ENCODE measurements around the gene WRAP73. TPM values are rescaled to one million over a fixed set of nuclear protein-coding genes. Genes with fewer than 3 reads are reported as not detected.

Gene WRAP73
- total RNA-seq, 1 donor, result 10.0 TPM

DNA sequence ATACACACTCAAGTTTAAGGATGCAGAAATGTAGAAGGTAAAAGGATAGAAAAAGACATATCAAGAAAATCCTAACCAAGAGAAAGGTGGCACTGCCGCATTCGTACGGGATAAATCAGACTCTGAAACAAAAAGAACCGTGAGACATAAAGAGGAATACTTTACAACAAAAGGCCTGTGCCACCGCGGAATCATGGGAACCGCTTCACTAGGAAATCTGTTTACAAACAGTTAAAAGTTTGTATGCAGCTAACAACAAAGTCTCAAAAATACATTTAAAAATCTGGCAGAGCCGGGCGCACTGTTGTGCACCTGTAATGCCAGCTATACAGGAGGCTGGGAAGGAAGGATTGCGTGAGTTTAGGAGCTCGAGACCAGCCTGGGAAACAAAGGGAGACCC is 8.1 kb downstream of the WRAP73 start:
- TF ChIP-seq, protein P1, sequence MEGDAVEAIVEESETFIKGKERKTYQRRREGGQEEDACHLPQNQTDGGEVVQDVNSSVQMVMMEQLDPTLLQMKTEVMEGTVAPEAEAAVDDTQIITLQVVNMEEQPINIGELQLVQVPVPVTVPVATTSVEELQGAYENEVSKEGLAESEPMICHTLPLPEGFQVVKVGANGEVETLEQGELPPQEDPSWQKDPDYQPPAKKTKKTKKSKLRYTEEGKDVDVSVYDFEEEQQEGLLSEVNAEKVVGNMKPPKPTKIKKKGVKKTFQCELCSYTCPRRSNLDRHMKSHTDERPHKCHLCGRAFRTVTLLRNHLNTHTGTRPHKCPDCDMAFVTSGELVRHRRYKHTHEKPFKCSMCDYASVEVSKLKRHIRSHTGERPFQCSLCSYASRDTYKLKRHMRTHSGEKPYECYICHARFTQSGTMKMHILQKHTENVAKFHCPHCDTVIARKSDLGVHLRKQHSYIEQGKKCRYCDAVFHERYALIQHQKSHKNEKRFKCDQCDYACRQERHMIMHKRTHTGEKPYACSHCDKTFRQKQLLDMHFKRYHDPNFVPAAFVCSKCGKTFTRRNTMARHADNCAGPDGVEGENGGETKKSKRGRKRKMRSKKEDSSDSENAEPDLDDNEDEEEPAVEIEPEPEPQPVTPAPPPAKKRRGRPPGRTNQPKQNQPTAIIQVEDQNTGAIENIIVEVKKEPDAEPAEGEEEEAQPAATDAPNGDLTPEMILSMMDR (IDR thresholded peaks at IDR 0.05; ENCODE audit: insufficient read depth, low read length), result no peak
- DNase-seq (ENCODE audit: low read depth), result no peak
- H3K4me3 ChIP-seq (ENCODE audit: low read depth, low read length), result no peak overlapping the region

DNA sequence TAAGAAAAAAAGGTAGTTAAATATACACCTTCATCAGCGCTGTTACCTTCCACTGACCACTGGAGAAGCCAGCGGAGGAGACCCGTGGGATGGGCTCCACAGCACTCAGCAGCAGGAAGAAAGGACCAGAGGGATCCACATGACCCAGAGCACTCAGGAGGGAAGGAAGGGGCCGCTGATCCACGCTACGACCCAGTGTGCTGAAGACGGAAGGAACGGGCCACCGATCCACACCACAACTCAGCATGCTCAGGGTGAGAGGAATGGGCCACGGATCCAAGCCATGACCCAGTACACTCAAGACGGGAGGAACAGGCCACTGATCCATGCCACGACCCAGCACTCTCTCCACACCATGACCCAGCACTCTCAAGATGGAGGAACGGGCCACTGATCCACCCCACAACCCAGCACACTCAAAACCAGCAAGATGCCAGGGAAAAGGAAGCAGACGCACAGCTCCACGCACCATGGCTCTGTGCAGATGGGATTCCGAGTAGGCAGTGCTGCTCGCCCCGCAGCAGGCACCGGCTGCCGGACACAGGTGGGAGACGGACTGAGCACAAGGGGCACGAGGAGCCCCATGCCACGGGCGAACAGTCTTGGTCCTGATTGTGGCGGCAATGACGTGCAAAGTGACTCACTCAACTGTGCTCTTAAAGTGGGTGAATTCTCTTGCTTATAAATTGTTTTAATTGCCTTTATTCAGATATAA is 8.7 kb downstream of the WRAP73 start:
- TF ChIP-seq, protein P1 (IDR thresholded peaks at IDR 0.05; ENCODE audit: insufficient read depth, low read length), result no peak
- no peak for DNase-seq (ENCODE audit: low read depth)
- no peak overlapping the region for H3K4me3 ChIP-seq (ENCODE audit: low read depth, low read length)

DNA sequence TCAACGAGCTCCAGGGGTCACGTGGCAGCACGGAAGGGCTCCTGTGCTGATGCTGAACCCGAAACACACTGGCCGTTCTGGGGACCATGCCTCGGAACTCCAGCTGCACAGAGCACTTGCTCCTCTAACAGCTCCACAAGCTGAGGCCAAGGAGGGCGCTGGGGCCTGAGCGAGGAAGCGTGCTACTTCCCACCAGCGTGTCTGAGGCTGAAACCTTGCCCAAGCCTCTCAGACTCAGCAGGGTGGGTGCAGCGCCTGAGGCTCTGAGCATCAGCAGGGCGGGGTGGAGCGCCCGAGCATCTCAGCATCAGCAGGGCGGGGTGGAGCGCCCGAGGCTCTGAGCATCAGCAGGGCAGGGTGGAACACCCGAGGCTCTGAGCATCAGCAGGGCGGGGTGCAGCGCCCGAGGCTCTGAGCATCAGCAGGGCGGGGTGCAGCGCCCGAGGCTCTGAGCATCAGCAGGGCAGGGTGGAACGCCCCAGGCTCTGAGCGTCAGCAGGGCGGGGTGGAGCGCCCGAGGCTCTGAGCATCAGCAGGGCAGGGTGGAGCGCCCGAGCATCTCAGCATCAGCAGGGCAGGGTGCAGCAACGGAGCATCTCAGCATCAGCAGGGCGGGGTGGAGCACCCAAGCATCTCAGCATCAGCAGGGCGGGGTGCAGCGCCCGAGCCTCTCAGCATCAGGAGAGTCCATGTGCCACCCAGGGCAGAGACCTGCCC is 9.6 kb downstream of the WRAP73 start:
- DNase-seq (ENCODE audit: low read depth), result no peak
- TF ChIP-seq, protein P1 (IDR thresholded peaks at IDR 0.05; ENCODE audit: insufficient read depth, low read length), result no peak
- H3K4me3 ChIP-seq (ENCODE audit: low read depth, low read length), result no peak overlapping the region

DNA sequence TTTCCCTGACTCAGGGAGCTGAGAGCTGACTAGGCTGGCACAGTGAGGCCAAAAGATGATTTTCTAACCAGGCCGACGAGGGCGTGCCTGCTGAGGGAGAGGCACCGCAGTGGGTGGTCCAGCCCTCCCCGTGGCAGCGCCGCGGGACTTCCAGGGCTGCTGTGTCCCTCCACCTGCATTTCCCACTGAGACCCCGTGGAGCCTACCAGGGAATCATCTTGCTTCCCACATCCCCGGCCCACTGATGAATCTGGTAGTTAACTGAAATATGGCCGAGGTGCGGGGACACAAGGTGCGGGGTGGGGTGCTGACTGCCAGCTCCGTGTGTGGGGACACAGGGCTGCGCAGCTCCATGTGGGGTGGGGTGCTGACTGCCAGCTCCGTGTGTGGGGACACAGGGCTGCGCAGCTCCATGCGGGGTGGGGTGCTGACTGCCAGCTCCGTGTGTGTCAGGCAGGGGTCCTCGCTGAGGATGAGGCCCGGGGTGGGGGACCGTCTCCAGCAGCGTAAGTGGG is 10.4 kb downstream of the WRAP73 start:
- no peak overlapping the region for H3K4me3 ChIP-seq (ENCODE audit: low read depth, low read length)
- no peak for DNase-seq (ENCODE audit: low read depth)
- TF ChIP-seq, protein P1 (IDR thresholded peaks at IDR 0.05; ENCODE audit: insufficient read depth, low read length), result no peak

DNA sequence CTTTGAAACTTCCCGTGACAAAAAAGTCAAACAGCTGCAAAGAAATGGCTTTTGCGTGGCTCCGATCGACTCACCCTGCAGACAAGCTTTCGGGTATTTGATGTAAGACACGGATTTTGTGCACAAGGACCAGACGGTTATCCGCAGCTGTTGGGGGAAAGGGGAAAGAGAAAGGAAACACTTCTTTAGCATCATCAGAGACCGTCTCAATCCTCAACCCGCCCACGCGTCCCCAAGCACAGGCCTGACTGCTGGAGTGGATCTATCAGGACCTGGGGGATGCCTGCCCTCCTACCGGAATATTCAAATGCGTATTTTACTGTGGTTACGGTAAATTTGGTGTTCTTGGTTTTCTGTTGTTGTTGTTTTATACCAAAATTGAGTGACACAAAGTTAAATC is 11.2 kb downstream of the WRAP73 start:
- no peak for DNase-seq (ENCODE audit: low read depth)

DNA sequence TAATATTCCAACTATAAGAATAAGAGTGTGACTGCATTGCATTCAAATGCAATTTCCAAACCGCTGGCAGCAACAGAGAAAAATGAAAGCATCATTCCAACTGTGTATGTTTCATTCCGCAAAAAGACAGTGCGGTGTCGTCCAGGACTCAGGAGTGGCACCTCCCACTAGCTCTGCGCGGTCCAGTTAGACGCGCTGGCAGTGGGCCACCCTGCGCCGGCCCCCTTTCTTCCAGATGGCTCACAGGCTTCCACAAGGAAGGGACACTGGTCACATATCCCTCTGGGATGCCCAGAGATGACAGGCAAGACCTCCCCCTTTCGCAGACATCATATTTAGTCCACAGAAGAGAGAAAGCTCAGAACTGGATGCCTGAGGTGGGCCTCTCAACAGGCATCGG is 11.9 kb downstream of the WRAP73 start:
- TF ChIP-seq, protein P1 (IDR thresholded peaks at IDR 0.05; ENCODE audit: insufficient read depth, low read length), result no peak
- DNase-seq (ENCODE audit: low read depth), result no peak

More for the DNA sequence above, 11.2 kb downstream of the WRAP73 start:
- TF ChIP-seq, protein P1 (IDR thresholded peaks at IDR 0.05; ENCODE audit: insufficient read depth, low read length), result no peak
- H3K4me3 ChIP-seq (ENCODE audit: low read depth, low read length), result no peak overlapping the region

More for the DNA sequence above, 11.9 kb downstream of the WRAP73 start:
- no peak overlapping the region for H3K4me3 ChIP-seq (ENCODE audit: low read depth, low read length)

Data from fibroblast of the aortic adventitia (primary cell).